Smooth muscle cell of the brain vasculature (primary cell): ENCODE measurements around the gene INPP5F.
"Not testable (repeated sequence)": the region's sequence is repeated elsewhere in the genome, so short reads cannot be mapped to it uniquely, and the experiment has no call there.

Experiments
- DNase-seq: peaks from one replicate; pipeline ENCODE4 v3.0.0-alpha.2; 2012; ENCODE audit warnings: low read depth, low spot score

The INPP5F gene

DNA sequence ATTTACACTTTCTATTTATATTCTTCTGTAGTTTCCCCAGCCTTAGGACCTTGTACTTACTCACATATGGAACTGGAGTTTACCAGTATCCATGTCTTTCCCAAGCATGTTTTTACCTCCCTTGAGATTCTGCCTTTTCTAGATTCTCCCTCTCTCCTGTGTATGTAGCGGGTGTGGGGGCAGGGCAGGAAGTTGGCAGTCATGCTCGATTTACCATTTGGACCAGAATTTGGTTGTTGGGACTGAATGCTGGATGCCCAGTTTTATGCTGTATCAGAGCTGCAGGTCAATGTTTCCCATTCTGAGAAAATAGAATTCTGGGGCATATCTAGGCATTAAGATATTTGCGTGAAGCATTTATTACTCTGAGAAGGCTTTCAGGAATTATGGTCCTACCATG, 14.2 kb downstream of the INPP5F start:
- DNase-seq = no peak

DNA sequence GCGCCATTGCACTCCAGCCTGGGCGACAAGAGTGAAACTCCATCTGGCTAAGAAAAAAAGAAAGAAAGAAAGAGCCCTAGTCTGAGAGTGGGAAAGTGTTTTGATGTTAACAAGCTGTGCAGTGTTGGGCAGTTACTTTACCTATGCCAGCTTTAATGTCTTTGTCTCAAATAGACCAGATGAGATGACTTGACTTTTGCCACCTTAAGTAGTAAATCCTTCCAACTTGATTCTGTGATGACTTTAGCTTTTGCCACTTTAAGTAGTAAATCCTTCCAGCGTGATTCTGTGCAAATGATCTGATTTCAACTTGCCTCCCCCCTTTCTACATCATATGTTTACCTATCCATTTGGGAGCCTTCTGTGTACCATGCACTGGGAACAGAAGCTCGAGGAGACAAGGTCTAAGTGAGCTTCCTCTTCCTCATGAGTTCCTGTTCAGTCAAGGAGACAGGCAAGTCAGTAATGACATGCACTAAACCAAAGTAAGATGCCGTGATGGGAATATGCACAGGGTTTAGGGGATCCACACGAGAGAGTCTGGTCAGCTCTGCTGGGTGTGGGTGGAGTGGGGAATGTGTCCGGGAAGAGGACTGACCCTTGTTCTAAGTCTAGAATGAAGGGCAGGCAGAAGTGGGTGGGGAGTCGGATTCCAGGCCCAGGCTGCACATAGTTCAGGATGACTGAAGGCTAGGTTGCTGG, 17.2 kb downstream of the INPP5F start:
- DNase-seq = no peak

DNA sequence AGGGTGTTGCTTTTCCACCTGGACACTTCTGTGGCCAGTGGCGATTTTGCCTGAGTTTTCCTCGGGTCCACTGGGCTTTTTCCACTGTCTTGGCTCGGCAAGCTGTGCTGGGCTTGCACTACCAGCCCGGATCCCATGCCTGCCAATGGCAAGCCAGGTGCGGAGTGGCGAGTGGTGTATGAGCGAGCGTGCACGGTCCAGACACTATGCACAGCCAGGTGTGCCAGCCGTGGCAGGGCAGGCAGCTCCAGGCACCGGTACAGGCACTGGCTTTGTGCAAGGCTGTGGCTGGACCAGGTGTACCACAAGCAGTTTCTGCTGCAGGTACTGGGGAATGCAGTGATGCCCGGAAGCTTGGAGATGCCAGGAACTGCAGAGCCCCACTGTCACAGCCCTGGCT, 22.1 kb downstream of the INPP5F start:
- no peak for DNase-seq

DNA sequence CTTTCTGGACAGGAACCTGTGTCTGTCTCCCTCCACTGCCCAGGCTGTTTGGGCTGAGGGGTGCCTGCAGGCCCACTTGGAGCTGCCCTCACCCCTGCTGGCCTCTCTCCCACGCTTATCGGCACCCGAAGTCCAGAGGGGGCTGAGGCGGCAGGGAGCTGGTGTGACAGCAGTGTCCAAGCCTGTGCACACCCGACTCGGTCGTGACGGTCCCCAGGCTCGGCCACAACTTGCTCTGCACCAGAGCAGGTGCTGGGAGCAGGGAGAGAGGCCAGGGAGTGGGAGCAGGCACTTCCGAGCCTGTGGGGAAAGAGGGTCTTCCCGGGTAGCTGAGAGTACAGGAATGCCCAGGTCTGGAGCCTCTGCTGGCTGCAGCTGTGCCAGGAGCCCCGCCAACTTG, 23.0 kb downstream of the INPP5F start:
- DNase-seq = no peak

DNA sequence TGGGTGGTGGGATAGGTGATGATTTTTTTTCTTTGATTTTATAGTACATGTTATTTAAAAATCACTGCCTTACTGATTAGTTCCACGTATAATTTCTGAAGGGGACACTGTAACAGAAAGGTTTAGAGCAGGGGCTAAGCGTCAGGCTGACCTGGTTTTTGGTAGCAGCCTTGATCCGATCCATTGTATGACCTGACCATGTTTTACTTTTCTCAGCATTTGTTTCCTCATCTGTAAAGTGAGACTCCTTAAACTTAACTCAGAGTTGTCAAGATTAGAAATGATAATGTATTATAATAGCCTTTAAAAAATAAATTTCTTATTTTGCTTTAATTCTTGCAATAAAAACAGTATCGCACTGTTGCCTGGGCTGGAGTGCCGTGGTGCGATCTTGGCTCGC, 23.6 kb downstream of the INPP5F start:
- no peak for DNase-seq

DNA sequence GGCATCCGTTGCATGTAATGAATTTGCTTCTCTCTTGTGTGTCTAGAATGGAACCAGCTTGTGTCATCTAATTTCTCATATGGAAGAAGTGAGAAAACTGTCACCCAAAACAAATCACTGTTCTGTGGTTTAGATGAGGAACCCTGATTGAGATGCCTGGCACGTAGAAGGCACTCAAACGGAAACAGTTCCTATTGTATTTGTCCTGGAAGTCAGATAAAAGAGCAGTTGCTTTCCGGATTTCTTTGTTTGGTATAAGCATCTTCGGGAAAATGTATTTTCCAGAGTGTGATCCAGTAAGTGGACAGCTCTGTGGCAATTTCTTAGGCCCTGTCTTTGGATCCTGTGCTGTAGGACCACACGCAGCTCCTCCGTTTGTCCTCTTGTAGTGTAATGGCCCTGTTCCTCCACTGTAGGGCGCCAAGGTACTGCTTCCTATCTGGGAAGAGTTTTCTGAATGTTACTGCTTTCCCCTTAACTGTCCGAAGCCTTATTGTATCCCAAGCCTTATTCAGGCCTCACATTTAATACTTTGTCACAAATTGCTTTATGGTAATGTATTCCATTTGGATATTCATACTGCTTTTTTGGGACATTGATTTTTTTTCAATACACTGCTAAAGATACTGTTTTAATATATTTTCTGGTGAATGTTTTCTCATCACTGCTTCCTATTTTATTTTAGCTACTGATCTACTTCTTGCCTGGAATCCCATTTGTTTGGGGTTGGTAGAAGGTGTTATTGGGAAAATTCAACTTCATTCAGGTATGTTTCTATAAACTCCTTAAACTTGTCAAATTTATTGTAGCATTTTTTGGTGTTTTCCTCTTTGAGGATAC, 24.8 kb downstream of the INPP5F start:
- DNase-seq = peak; percentile 56

DNA sequence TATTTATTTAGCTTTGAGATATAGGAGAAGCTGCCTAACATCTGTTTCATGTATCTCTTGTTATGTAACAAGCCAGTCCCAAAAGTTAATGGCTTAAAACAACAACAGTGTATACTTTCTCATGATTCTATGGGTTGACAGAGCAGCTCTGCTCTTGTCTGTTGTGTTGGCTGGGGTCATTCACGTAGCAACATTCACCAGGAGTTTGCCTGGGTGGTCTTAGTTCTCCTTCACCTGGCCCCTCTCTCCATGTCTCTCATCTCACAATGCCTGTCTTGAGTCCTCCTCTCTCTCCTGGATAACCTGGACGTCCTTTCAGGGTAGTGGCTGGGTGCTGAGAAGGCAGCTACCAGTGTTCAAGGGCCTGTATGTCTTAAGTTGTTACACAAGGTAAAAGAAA, 27.5 kb downstream of the INPP5F start:
- DNase-seq = no peak

DNA sequence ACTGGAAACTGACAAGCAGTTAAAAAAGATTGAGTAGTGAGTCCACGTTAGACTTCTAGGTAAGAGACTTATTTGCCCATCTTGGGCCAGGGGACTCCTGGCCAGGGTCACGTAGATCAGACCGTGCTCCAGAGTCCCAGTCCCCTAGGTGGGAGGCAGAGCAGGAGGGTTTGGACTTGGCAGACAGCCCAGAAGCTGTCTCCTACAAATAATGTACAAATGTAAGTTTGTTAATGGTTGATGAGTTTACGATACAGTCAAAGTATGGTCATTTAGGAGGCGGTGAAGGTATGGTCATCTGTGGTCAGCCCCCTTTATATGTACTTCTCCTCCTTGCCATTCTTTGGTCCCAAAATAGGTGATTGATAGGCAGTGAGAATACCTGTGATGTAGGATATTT, 28.2 kb downstream of the INPP5F start:
- no peak for DNase-seq

DNA sequence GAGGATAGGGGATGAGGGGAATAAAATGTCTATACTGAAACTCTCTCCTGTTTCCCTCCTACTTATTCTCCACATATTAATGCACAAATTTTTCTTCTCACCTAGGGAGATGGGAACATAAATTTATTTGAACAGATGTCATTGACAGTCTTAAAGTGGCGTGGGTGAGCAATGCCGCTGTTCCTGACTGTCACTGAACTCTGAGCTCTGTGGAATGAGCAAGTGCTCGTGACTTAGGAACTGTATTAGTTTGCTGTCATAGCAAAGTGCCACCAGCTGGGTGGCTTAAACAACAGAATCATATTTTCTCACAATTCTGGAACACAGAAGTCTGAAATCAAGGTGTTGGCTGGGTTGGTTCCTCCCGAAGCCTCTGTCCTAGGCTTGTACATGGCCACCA, 29.1 kb downstream of the INPP5F start:
- no peak for DNase-seq

DNA sequence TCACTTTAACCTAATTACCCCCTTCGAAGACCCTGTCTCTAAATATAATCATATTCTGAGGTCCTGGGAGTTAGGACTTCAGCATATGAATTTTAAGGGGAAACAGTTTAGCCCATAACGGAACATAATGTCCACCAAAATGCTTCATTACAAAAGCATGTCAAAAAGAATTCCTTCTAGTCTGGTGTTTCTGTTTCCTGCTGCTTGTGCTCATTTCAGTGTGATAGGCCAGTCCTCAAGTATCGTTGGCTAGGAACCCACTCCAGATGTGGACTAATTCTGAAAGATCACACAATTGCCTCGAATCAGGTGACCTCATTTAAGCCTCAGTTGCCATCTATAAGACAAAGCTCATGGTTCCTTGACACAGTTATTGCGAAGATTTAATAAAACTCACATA, 29.6 kb downstream of the INPP5F start:
- no peak for DNase-seq

DNA sequence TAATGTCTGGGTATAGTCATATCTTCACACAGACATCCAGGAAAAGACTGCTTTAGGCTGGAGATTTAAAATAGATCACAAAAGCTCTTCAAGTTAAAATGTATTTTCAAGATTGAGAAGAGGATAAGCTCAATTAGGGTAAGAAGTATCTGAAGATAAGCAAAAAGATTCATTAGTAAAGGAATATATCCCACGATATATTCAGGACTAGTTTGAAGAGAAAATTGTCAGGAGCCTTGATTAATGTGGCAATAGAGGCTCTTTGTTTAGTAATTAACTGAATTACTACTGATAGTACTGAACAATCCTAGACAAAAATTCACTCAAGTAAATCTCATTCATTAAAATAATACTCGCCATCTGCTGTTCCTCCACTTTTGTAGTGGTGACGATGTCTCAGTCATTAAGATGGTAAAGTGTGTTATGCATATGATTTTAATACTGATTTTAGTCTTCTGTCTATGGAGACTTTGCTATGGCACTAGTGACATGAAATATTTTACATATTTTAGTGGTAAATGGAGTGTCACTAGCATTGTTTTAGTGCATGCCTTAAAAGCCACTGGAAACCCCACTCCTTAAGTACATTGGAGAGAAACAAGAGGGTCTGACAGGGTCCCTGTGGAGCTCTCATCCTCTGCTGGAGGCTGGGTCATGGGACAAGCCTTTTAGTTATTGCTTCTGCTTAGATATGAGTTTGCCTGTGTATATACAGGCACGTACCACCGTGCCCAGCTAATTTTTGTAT, 32.8 kb downstream of the INPP5F start:
- no peak for DNase-seq

DNA sequence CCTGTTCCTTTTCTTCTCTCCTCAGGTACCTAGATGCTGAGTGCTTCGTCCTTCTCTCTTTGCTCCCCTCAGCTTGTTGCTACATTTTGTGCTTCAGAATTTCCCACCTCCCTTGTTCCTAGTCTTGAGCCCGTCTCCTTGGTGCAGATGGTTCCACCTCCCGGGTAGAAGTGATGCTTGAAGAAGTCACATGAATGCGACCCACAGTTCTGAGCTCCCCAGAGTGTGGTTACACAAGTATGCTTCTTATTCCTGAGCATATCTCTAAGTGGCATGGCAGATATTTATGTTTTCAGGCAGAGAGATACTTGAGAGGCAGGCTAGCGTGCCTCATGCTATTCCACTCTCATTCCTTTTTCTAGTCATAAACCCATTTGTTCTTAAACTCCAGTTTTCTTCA, 34.0 kb downstream of the INPP5F start:
- no peak for DNase-seq

DNA sequence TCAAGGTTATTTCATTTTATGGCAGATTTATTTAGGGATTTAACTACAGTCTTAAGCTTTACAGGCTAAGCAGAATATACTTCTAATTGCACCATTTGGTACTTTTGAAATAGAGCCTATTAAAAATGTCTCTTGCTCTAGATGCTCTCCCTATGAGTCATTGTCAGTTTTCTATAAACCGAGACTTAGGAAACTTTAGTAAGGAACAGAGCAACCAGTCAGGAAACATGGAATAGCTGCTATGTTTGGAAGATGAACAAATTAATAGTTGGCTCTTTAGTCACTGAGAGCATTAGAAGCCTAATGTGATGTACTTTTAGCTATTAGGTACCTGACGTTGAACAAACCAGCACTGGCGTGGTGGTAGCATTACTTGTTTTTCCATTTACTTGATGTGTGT, 35.3 kb downstream of the INPP5F start:
- no peak for DNase-seq

DNA sequence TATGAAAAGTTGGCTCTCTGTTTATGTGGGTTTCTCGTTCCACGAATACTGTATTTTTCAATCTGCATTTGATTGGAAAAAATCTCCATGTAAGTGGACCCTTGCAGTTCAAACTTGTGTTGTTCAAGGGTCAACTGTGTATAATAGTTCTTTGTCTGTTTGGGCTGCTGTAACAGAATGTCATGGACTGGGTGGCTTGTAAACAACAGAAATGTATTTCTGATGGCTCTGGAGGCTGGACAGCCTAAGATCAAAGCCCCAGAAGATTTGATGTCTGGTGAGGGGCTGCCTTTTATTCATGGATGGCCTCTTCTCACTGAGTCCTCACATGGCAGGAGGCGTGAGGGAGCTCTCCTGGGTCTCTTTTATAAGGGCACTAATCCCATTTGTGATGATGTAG, 36.2 kb downstream of the INPP5F start:
- DNase-seq = no peak

DNA sequence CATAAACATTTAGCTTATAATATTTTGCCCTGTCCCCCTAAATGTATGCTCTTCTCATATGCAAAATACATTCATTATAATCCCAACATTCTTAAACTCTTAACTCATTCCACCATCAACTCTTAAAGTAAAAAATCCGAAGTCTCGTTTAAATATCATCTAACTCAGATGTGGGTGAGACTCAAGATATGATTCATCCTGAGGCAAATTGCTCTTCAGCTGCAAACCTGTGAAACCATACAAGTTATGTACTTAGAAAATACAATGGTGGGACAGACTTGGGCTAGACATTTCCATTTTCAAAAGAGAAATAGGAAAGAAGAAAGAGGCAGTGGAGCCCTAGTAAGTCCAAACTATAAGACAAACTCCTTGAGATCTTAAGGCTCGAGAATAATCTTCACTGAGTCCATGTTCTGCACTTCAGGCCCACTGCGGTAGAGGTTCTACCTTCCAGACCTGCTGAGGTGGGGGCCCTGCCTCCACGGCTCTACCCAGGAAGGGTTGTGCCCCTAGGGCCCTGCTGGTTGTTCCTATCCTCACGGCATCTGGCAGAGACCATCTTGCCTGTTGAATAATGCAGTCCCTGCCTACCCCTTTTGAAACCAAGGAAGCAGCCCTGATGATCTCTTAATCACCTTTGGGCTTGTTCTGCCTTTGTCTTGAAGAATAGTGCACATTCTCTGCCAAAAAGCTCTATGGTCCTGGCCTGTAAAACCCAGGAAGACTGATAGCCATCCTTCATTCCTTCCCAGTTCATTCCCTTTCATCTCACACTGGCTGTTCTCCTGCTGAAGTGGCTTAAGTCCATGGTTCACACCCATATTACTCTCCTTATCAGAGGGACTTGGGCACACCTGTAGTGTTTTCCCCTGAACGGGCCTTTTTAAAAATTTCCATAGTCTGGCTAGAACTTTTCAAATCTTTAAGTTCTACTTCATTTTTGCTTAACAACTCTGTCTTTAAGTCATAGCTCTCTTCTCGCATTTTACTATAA, 37.3 kb downstream of the INPP5F start:
- no peak for DNase-seq

DNA sequence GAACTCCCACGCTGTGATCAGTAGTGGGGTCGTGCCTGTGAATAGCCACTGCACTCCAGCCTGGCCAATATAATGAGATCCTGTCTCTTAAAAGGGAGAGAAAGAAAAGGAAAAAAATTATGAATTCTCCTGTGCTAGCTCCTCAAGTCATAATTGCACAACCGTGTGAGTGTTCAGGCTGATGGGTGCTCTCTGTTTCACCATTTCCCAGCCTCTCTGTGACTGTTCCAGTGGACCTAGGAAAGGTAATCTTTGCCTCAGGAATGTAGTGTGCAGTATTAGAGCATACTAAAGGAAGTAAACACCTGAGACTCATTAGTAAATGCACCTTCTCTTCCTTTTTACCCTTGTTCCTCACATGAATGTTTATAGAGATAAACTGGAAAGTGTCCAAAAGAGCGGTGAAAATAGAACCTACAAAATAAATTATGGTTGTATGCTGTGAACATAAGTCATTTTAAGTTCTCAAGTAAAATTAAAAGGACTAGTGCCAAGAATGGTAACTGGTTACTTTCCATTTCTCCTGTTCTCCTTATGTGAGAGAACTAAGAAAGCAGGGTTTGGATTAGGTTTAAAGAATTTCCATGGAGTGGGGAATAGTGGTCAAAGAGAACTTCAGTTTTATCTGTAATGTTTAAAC, 42.7 kb downstream of the INPP5F start:
- DNase-seq = no peak

DNA sequence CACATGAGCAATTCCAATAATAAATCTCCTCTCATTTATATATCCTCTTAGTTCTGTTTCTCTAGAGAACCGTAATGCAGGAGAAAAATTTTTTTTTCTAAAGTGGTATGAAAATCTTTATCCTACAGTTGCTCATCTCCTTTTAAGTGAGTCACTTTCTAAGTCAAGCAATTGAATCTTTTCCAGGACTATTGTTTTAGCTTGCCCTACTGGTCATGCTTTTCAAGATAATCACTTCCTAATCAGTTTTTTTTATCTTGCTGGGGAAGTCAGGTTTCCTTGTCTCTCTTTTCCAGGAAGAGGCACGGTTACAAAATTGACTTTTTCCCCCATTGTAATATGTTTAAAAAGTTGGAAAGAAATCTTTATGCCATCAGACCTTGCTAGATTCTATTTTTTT, 44.0 kb downstream of the INPP5F start:
- DNase-seq = no peak

DNA sequence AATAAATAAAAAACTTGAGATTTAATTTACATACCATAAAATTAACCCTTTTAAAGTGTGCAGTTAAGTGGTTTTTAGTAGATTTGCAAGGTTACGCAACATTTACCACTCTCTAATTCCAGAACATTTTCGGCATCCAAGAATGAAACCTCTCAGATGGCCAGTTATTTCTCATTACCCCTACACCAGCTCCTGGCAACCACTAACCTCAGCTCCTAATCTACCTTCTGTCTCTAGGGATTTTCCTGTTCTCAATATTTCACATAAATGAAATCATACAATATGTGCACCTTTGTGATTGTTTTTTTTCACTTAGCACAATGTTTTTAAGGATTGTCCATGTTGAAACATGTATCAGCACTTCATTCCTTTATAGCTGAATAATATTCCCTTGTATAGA, 45.1 kb downstream of the INPP5F start:
- no peak for DNase-seq

DNA sequence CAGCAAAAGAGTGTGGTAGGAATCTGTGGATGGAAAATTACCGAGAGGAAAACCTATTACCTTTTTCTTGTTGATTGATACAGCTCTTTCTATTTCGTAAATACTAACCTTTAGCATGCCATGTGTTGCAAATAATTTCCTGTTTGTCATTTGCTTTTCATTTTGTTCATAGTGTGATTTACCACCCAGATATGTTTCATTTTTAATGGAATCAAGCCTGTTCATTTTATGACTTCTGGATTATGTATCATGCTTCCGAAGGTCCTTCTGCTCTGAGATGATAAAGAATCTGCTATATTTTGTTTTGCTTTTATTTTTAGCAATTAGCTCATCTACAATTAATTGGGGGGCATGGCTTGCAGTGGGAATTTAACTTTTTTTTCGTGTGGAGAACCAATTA, 46.5 kb downstream of the INPP5F start:
- no peak for DNase-seq

DNA sequence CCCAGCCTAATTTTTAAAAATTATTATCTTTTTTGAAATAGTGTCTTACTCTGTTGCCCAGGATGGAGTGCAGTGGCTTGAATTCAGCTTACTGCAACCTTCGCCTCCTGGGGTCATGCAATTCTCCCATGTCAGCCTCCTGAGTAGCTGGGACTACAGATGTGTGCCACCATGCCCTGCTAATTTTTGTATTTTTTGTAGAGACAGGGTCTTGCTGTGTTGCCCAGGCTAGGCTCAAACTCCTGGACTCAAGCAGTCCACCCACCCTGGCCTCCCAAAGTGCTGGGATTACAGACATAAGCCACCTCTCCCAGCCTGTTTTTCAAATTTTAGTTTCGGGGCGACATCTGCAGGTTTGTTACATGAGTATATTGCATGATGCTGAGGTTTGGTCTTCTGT, 47.2 kb downstream of the INPP5F start:
- DNase-seq = not testable (repeated sequence)

DNA sequence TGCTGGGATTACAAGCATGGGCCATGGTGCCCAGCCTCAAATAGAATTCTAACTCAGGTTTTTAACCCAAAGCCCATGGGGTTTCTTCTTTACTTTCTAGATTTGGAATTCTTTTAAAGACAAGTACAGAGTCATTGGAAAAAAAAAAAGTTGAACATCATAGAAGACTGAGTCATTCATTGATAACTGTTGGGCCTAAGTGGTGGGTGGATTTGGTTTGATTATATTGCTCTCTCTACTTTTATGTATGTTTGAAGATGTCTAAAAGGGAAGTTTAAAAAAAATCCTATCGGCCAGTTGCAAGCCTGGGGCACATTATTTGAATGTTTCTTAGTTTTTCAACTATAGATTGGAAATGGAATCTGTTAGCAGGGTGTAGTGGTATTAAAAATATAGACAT, 49.7 kb downstream of the INPP5F start:
- no peak for DNase-seq
